ENCODE results near the gene FAM171A2. TPM values are rescaled to one million over a fixed set of nuclear protein-coding genes. Genes with fewer than 3 reads are reported as not detected.

The FAM171A2 gene
- total RNA-seq, 1 experiment from 2014 or later = 27.5 TPM

DNA sequence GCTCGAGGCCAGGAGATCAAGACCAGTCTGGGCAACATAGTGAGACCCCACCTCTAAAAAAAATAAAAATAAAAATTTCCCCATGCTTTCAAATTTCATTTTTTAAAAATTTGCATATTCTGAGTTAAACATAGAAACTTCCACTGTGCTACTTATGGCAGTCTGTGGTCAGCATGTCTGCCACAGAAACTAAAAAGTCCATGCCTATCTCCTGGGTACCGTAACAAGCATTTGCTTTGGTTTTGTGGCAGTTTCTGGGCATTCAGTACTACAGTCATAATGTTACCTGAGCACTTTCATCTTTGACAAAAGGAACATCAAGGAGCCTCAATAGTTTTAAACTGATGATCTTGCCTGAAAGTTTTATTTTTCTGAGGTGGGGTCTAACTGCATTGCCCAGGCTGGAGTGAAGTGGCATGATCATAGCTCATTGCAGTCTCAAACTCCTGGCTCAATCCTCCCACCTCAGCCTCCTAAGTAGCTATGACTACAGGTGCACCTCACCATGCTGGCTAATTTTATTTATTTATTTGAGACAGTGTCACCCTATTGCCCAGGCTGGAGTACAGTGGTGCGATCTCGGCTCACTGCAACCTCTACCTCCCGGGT is 39.0 kb upstream of the FAM171A2 start:
- H3K4me2 ChIP-seq (ENCODE audit: insufficient read depth, insufficient read length, low read length) = no peak overlapping the region
- H3K4me1 ChIP-seq (ENCODE audit: insufficient read depth, low read length) = no peaks in the 10 kb centered on the region
- Mint-ChIP-seq H3K27ac (no peak overlapping the region), H3K9me3 (no peaks in the 10 kb centered on the region; a peak in 1 of 5 replicates), H3K4me1 (no peaks in the 10 kb centered on the region), H3K36me3 (ENCODE audit: insufficient read depth in 1 of 3, low read depth in 3 of 3) (peaks cover 25 to 73% (median 55%) of the 10 kb centered on the region in 3 experiments; a peak in 6 of 7 replicates), H3K4me3 (no peak overlapping the region), H3K27me3 (ENCODE audit: low read depth) (no peaks in the 10 kb centered on the region)
- no peak overlapping the region for H2BK12ac ChIP-seq (ENCODE audit: insufficient read length, low read depth, low read length)
- H3K79me1 ChIP-seq (ENCODE audit: insufficient read depth, low read depth, low read length, poor library complexity, severe bottlenecking) = no peaks in the 10 kb centered on the region
- DNase-seq = no peak
- no peak overlapping the region for H3K4ac ChIP-seq (ENCODE audit: low read depth, low read length)
- H3K18ac ChIP-seq (ENCODE audit: insufficient read length, low read depth, low read length) = no peak overlapping the region
- no peak overlapping the region for H2BK20ac ChIP-seq (ENCODE audit: low read depth, low read length, poor library complexity, severe bottlenecking)
- no peak overlapping the region for H2BK5ac ChIP-seq (ENCODE audit: insufficient read length, low read length)
- H4K8ac ChIP-seq (replicated peaks; ENCODE audit: insufficient read length, low read depth, low read length) = no peak overlapping the region
- no peak overlapping the region for H3K23ac ChIP-seq (ENCODE audit: insufficient read length, low read depth, low read length)
- TF ChIP-seq, protein P1, sequence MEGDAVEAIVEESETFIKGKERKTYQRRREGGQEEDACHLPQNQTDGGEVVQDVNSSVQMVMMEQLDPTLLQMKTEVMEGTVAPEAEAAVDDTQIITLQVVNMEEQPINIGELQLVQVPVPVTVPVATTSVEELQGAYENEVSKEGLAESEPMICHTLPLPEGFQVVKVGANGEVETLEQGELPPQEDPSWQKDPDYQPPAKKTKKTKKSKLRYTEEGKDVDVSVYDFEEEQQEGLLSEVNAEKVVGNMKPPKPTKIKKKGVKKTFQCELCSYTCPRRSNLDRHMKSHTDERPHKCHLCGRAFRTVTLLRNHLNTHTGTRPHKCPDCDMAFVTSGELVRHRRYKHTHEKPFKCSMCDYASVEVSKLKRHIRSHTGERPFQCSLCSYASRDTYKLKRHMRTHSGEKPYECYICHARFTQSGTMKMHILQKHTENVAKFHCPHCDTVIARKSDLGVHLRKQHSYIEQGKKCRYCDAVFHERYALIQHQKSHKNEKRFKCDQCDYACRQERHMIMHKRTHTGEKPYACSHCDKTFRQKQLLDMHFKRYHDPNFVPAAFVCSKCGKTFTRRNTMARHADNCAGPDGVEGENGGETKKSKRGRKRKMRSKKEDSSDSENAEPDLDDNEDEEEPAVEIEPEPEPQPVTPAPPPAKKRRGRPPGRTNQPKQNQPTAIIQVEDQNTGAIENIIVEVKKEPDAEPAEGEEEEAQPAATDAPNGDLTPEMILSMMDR (conservative IDR thresholded peaks at IDR 0.05) = no peak
- no peak overlapping the region for H2BK15ac ChIP-seq (ENCODE audit: low read depth, low read length)
- no peaks in the 10 kb centered on the region for H3K79me2 ChIP-seq (ENCODE audit: insufficient read depth, low read length)
- H3K27me3 ChIP-seq (ENCODE audit: insufficient read depth, low read length) = no peaks in the 10 kb centered on the region
- H3T11ph ChIP-seq (ENCODE audit: low read length) = no peak overlapping the region
- H3K9me3 ChIP-seq (ENCODE audit: control insufficient read depth, low read depth, low read length) = no peaks in the 10 kb centered on the region
- no CpG with 5 or more reads among the region's 5 CpGs for WGBS (ENCODE audit: extremely low coverage, insufficient read length, low lambda C conversion rate)
- no peak overlapping the region for H4K5ac ChIP-seq (ENCODE audit: insufficient read length, low read depth, low read length)
- H3K56ac ChIP-seq (ENCODE audit: insufficient read length, low read depth, low read length) = no peak overlapping the region
- no peak overlapping the region for H3K27ac ChIP-seq (ENCODE audit: insufficient read length, low read depth, low read length)
- H3K23me2 ChIP-seq (ENCODE audit: insufficient read length, low read depth, low read length, poor library complexity, severe bottlenecking) = no peaks in the 10 kb centered on the region
- no peak overlapping the region for H2AK5ac ChIP-seq (ENCODE audit: insufficient read length, low read length)
- no peak overlapping the region for H4K91ac ChIP-seq (ENCODE audit: insufficient read length, low read depth, low read length)
- H4K20me1 ChIP-seq (ENCODE audit: control insufficient read depth, insufficient read depth, insufficient read length) = no peaks in the 10 kb centered on the region
- no peak overlapping the region for H3K14ac ChIP-seq (ENCODE audit: insufficient read depth, low read length)
- no peak overlapping the region for H3K9ac ChIP-seq (ENCODE audit: extremely low read depth, insufficient read length, low read length)
- no peak overlapping the region for H2BK120ac ChIP-seq (ENCODE audit: low read depth, low read length, poor library complexity, severe bottlenecking)
- H2AFZ ChIP-seq (ENCODE audit: low read length) = no peak overlapping the region

Data from H9 (cell line).